H9 (cell line): ENCODE measurements around the gene RALGAPA2. TPM values are rescaled to one million over a fixed set of nuclear protein-coding genes. Genes with fewer than 3 reads are reported as not detected.

ENCODE experiments used
- DNase-seq: peaks from one replicate; pipeline ENCODE4 v3.0.0-alpha.2; 2017
- H2AFZ ChIP-seq: one replicate; pipeline ENCODE4 v1.6.1; 2013; ENCODE audit warnings: mild to moderate bottlenecking, low read length, control low read depth, moderate library complexity
- H2AK5ac ChIP-seq: 2 replicates; pipeline ENCODE4 v1.6.1; 2013; ENCODE audit warnings: low read length, control low read depth, mixed read lengths; ENCODE audit not compliant: insufficient read length
- H2BK120ac ChIP-seq: one replicate; pipeline ENCODE4 v1.6.1; 2013; ENCODE audit warnings: low read depth, mild to moderate bottlenecking, low read length, control low read depth, inconsistent platforms; ENCODE audit not compliant: poor library complexity, severe bottlenecking
- H2BK12ac ChIP-seq: 2 replicates; pipeline ENCODE4 v1.6.1; 2013; ENCODE audit warnings: low read length, control low read depth, mixed read lengths, low read depth; ENCODE audit not compliant: insufficient read length
- H2BK15ac ChIP-seq: 2 replicates; pipeline ENCODE4 v1.6.1; 2013; ENCODE audit warnings: low read depth, low read length, control low read depth
- H2BK20ac ChIP-seq: one replicate; pipeline ENCODE4 v1.6.1; 2013; ENCODE audit warnings: low read depth, mild to moderate bottlenecking, low read length, control low read depth, inconsistent platforms; ENCODE audit not compliant: poor library complexity, severe bottlenecking
- H2BK5ac ChIP-seq: 2 replicates; pipeline ENCODE4 v1.6.1; 2013; ENCODE audit warnings: low read length, control low read depth, mixed read lengths; ENCODE audit not compliant: insufficient read length
- H3K14ac ChIP-seq: 2 replicates; pipeline ENCODE4 v1.6.1; 2013; ENCODE audit warnings: low read length, control low read depth; ENCODE audit not compliant: insufficient read depth
- H3K18ac ChIP-seq: 2 replicates; pipeline ENCODE4 v1.6.1; 2013; ENCODE audit warnings: low read depth, mild to moderate bottlenecking, mixed read lengths, low read length, control low read depth; ENCODE audit not compliant: insufficient read length
- H3K23ac ChIP-seq: 2 replicates; pipeline ENCODE4 v1.6.1; 2013; ENCODE audit warnings: low read length, control low read depth, mixed read lengths, low read depth; ENCODE audit not compliant: insufficient read length
- H3K23me2 ChIP-seq: 2 replicates; pipeline ENCODE4 v1.6.1; 2013; ENCODE audit warnings: low read depth, mild to moderate bottlenecking, mixed read lengths, low read length, control low read depth; ENCODE audit not compliant: insufficient read length, poor library complexity, severe bottlenecking
- H3K27ac ChIP-seq: 2 replicates; pipeline ENCODE4 v1.5.1; 2013; ENCODE audit warnings: low read length, control low read depth, mixed read lengths, low read depth; ENCODE audit not compliant: insufficient read length
- H3K27me3 ChIP-seq: 2 replicates; pipeline ENCODE4 v1.6.1; 2013; ENCODE audit warnings: low read length, control low read depth, inconsistent platforms; ENCODE audit not compliant: insufficient read depth
- H3K4ac ChIP-seq: 2 replicates; pipeline ENCODE4 v1.6.1; 2013; ENCODE audit warnings: low read depth, mild to moderate bottlenecking, control low read depth, inconsistent platforms, low read length, moderate library complexity
- H3K4me1 ChIP-seq: 2 replicates; pipeline ENCODE4 v1.6.1; 2013; ENCODE audit warnings: low read length, control low read depth, inconsistent platforms; ENCODE audit not compliant: insufficient read depth
- H3K4me2 ChIP-seq: 2 replicates; pipeline ENCODE4 v1.6.1; 2013; ENCODE audit warnings: low read length, control low read depth, mixed read lengths; ENCODE audit not compliant: insufficient read length, insufficient read depth
- H3K56ac ChIP-seq: 2 replicates; pipeline ENCODE4 v1.6.1; 2013; ENCODE audit warnings: low read depth, mild to moderate bottlenecking, mixed read lengths, low read length, control low read depth; ENCODE audit not compliant: insufficient read length
- H3K79me1 ChIP-seq: 2 replicates; pipeline ENCODE4 v1.6.1; 2013; ENCODE audit warnings: low read depth, mild to moderate bottlenecking, moderate library complexity, low read length, control low read depth, inconsistent platforms; ENCODE audit not compliant: insufficient read depth, poor library complexity, severe bottlenecking
- H3K79me2 ChIP-seq: 2 replicates; pipeline ENCODE4 v1.6.1; 2013; ENCODE audit warnings: low read length, control low read depth, inconsistent platforms; ENCODE audit not compliant: insufficient read depth
- H3K9ac ChIP-seq: 2 replicates; pipeline ENCODE4 v1.6.1; 2013; ENCODE audit warnings: low read length, control low read depth, mixed read lengths; ENCODE audit not compliant: insufficient read length; ENCODE audit errors: extremely low read depth
- H3K9me3 ChIP-seq: one replicate; pipeline ENCODE4 v1.6.1; 2013; ENCODE audit warnings: low read depth, low read length, inconsistent platforms; ENCODE audit not compliant: control insufficient read depth
- H3T11ph ChIP-seq: one replicate; pipeline ENCODE4 v1.6.1; 2013; ENCODE audit warnings: mild to moderate bottlenecking, low read length, control low read depth, inconsistent platforms
- H4K20me1 ChIP-seq: one replicate; pipeline ENCODE4 v1.6.1; 2013; ENCODE audit not compliant: control insufficient read depth, insufficient read length, insufficient read depth
- H4K5ac ChIP-seq: 2 replicates; pipeline ENCODE4 v1.6.1; 2013; ENCODE audit warnings: low read depth, mild to moderate bottlenecking, mixed read lengths, low read length, control low read depth; ENCODE audit not compliant: insufficient read length
- H4K8ac ChIP-seq: replicated peaks from 2 replicates; pipeline ENCODE4 v1.6.1; 2013; ENCODE audit warnings: low read length, control low read depth, mixed read lengths, low read depth; ENCODE audit not compliant: insufficient read length
- H4K91ac ChIP-seq: 2 replicates; pipeline ENCODE4 v1.6.1; 2013; ENCODE audit warnings: low read depth, mild to moderate bottlenecking, moderate library complexity, mixed read lengths, low read length, control low read depth; ENCODE audit not compliant: insufficient read length
- H3K27ac Mint-ChIP-seq, 3 experiments: 2 replicates in 2 of 3; 3 replicates in 1 of 3; pipeline ENCODE4 v1.8.0; 2020 to 2021; ENCODE audit warnings: mixed read lengths in 3 of 3, mild to moderate bottlenecking in 1 of 3, moderate library complexity in 1 of 3
- H3K27me3 Mint-ChIP-seq: 2 replicates; pipeline ENCODE4 v1.8.0; 2021; ENCODE audit warnings: low read depth, mild to moderate bottlenecking, moderate library complexity, mixed read lengths
- H3K36me3 Mint-ChIP-seq, 3 experiments: 2 replicates in 2 of 3; 3 replicates in 1 of 3; pipeline ENCODE4 v1.8.0; 2020 to 2021; ENCODE audit warnings: low read depth in 3 of 3, mixed read lengths in 3 of 3; ENCODE audit not compliant: insufficient read depth in 1 of 3
- H3K4me1 Mint-ChIP-seq, 2 experiments: 2 replicates each; pipeline ENCODE4 v1.8.0; 2020; ENCODE audit warnings: mixed read lengths in 2 of 2
- H3K4me3 Mint-ChIP-seq, 2 experiments: 2 replicates in 1 of 2; 3 replicates in 1 of 2; pipeline ENCODE4 v1.8.0; 2020 to 2021; ENCODE audit warnings: mild to moderate bottlenecking in 2 of 2, mixed read lengths in 2 of 2, moderate library complexity in 1 of 2
- H3K9me3 Mint-ChIP-seq, 2 experiments: 2 replicates in 1 of 2; 3 replicates in 1 of 2; pipeline ENCODE4 v1.8.0; 2020; ENCODE audit warnings: mild to moderate bottlenecking in 2 of 2, mixed read lengths in 2 of 2, moderate library complexity in 1 of 2
- CTCF ChIP-seq: fragments of 200-600 bp; sonication (generic); conservative IDR thresholded peaks from 3 replicates; pipeline ENCODE4 v1.8.0; 2021; ENCODE audit warnings: antibody characterized with exemption, mild to moderate bottlenecking
- WGBS: extraction: QIAGEN DNeasy Blood & Tissue Kit; methylation state at CpG from one replicate; pipeline ENCODE4 v1.1.7; 2013; ENCODE audit warnings: missing lambda C conversion rate, low lambda C conversion rate, mixed read lengths; ENCODE audit not compliant: insufficient read length; ENCODE audit errors: extremely low coverage; 5-methylcytosine and 5-hydroxymethylcytosine counted together
- total RNA-seq: library from RNA; stranded (reverse); gene quantifications from 2 replicates; pipeline ENCODE4 v1.2.1, GENCODE V29; 2021

The RALGAPA2 gene
- total RNA-seq, 1 experiment from 2014 or later: 16.6 TPM

GRCh38 chr20:20551409-20551808 lies 161.0 kb downstream of the RALGAPA2 start:
- H3K4me3 Mint-ChIP-seq: no peak overlapping the region
- Histone ChIP-seq H4K20me1 (no peaks in the 10 kb centered on the region), H3K23me2 (no peaks in the 10 kb centered on the region), H3K27me3 (no peaks in the 10 kb centered on the region), H3K9me3 (peaks cover 4% of the 10 kb centered on the region), H2AK5ac (no peak overlapping the region), H3K27ac (no peak overlapping the region), H3K56ac (no peak overlapping the region), H4K91ac (no peak overlapping the region), H3K18ac (no peak overlapping the region), H3K23ac (no peak overlapping the region), H4K8ac (no peak overlapping the region), H2BK20ac (no peak overlapping the region), H3T11ph (no peak overlapping the region), H2BK15ac (no peak overlapping the region), H3K4ac (no peak overlapping the region), H4K5ac (no peak overlapping the region), H3K14ac (no peak overlapping the region), H3K79me2 (no peaks in the 10 kb centered on the region), H3K9ac (no peak overlapping the region), H3K4me1 (no peaks in the 10 kb centered on the region), H2BK120ac (no peak overlapping the region), H2BK5ac (no peak overlapping the region), H3K4me2 (no peak overlapping the region), H3K79me1 (no peaks in the 10 kb centered on the region), H2BK12ac (no peak overlapping the region), H2AFZ (no peak overlapping the region)
- DNase-seq: no peak
- TF ChIP-seq CTCF: no peak
- H3K27ac Mint-ChIP-seq: no peak overlapping the region
- H3K4me1 Mint-ChIP-seq: no peaks in the 10 kb centered on the region
- no peaks in the 10 kb centered on the region for H3K27me3 Mint-ChIP-seq
- H3K9me3 Mint-ChIP-seq: peaks cover 0 to 4% of the 10 kb centered on the region in 2 experiments; a peak in 2 of 5 replicates
- no CpG with 5 or more reads among the region's 3 CpGs for WGBS
- H3K36me3 Mint-ChIP-seq: peaks cover 11 to 21% (median 12%) of the 10 kb centered on the region in 3 experiments
